CD4-positive, CD25-positive, alpha-beta regulatory T cell (primary cell): ENCODE data around the gene SNTB2. TPM values are rescaled to one million over a fixed set of nuclear protein-coding genes. Genes with fewer than 3 reads are reported as not detected.

ENCODE experiments used
- ATAC-seq, 2 donors: fragments of 150-1000 bp; cut with Tn5 transposase; one replicate each; pipeline ENCODE4 v1.10.0; 2021; ENCODE audit warnings: low read depth in 2 of 2, moderate number of reproducible peaks in 2 of 2, moderate library complexity in 1 of 2
- DNase-seq, 3 donors: peaks; one replicate each; pipeline versions ENCODE4 v3.0.0 to v3.0.0-alpha.2; 2012 to 2022; ENCODE audit warnings: mixed read lengths in 1 of 3
- H3K27ac ChIP-seq: one replicate; pipeline ENCODE4 v1.7.0; 2013; ENCODE audit warnings: mild to moderate bottlenecking, low read length; ENCODE audit not compliant: insufficient read depth, poor library complexity, severe bottlenecking
- H3K27me3 ChIP-seq: one replicate; pipeline ENCODE4 v1.7.0; 2013; ENCODE audit warnings: low read length; ENCODE audit not compliant: control insufficient read depth, insufficient read depth
- H3K36me3 ChIP-seq: one replicate; pipeline ENCODE4 v1.7.0; 2013; ENCODE audit warnings: mild to moderate bottlenecking, low read length, moderate library complexity; ENCODE audit not compliant: control insufficient read depth, insufficient read depth
- H3K4me1 ChIP-seq: 2 replicates; pipeline ENCODE4 v1.7.0; 2013; ENCODE audit warnings: mild to moderate bottlenecking, low read length; ENCODE audit not compliant: insufficient read depth, control insufficient read depth, poor library complexity, severe bottlenecking
- H3K4me3 ChIP-seq: one replicate; pipeline ENCODE4 v1.7.0; 2013; ENCODE audit warnings: low read depth, mild to moderate bottlenecking, low read length, moderate library complexity
- H3K9me3 ChIP-seq, 2 experiments: 1 replicate in 1 of 2; 2 replicates in 1 of 2; pipeline ENCODE4 v1.7.0; 2013; ENCODE audit warnings: low read length in 2 of 2, mild to moderate bottlenecking in 1 of 2, moderate library complexity in 1 of 2; ENCODE audit not compliant: control insufficient read depth in 2 of 2
- H3K27ac Mint-ChIP-seq, 3 donors: one replicate each; pipeline ENCODE4 v1.8.0; 2020 to 2022; ENCODE audit warnings: mild to moderate bottlenecking in 3 of 3, mixed read lengths in 3 of 3, moderate library complexity in 2 of 3
- H3K27me3 Mint-ChIP-seq: one replicate; pipeline ENCODE4 v1.8.0; 2022; ENCODE audit warnings: mild to moderate bottlenecking, mixed read lengths
- H3K36me3 Mint-ChIP-seq: one replicate; pipeline ENCODE4 v1.8.0; 2020; ENCODE audit warnings: mixed read lengths
- H3K4me1 Mint-ChIP-seq, 4 donors: one replicate each; pipeline ENCODE4 v1.8.0; 2020 to 2022; ENCODE audit warnings: mixed read lengths in 4 of 4, mild to moderate bottlenecking in 1 of 4
- H3K4me3 Mint-ChIP-seq, 4 donors: one replicate each; pipeline ENCODE4 v1.8.0; 2020 to 2022; ENCODE audit warnings: mild to moderate bottlenecking in 4 of 4, mixed read lengths in 4 of 4, moderate library complexity in 3 of 4
- H3K9me3 Mint-ChIP-seq, 7 donors: one replicate each; pipeline ENCODE4 v1.8.0; 2020 to 2022; ENCODE audit warnings: mixed read lengths in 7 of 7, mild to moderate bottlenecking in 3 of 7, moderate library complexity in 2 of 7
- polyA plus RNA-seq, 4 donors: library from polyadenylated mRNA; unstranded; fragments of 300-500 nt; fragmentation: Illumina TruSeq; gene quantifications; one replicate each; pipeline ENCODE4 v1.2.3, GENCODE V29; 2021
- total RNA-seq: library from RNA; stranded (reverse); gene quantifications from one replicate; pipeline ENCODE4 v1.2.3, GENCODE V29; 2022

SNTB2 gene
- total and polyA plus RNA-seq, 5 donors from 2014 or later: 5.9 to 25.9 (median 7.7) TPM

DNA sequence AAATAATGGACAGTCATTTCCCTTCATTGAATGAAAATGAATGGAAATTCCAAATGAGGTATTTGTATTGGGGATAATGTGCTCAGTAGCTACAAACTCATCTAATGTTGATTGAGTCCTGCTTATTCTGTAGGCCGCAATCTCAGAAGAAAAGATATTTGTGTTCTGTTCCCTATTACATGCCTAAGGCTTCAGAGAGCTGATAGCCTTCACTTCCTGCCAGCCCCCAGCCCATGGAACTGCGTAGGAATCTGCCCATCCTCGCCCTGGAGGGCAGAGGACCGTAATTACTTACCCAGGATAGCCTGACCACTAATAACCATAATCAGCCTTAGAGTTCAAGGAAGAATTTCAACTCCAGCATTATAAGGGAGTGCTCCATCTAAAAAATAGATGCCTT, 17.9 kb upstream of the SNTB2 start:
- H3K4me3 Mint-ChIP-seq: no peak overlapping the region
- H3K27ac Mint-ChIP-seq: no peak overlapping the region
- H3K36me3 Mint-ChIP-seq: peaks cover 37% of the 10 kb centered on the region
- Histone ChIP-seq H3K27me3 (no peaks in the 10 kb centered on the region), H3K27ac (no peak overlapping the region), H3K9me3 (no peaks in the 10 kb centered on the region), H3K36me3 (peaks cover 42% of the 10 kb centered on the region), H3K4me1 (peaks cover 16% of the 10 kb centered on the region), H3K4me3 (no peak overlapping the region)
- DNase-seq (no peak), ATAC-seq (no peak)
- no peaks in the 10 kb centered on the region for H3K9me3 Mint-ChIP-seq
- peaks cover 16 to 25% (median 21%) of the 10 kb centered on the region in 4 donors for H3K4me1 Mint-ChIP-seq
- H3K27me3 Mint-ChIP-seq: no peaks in the 10 kb centered on the region

DNA sequence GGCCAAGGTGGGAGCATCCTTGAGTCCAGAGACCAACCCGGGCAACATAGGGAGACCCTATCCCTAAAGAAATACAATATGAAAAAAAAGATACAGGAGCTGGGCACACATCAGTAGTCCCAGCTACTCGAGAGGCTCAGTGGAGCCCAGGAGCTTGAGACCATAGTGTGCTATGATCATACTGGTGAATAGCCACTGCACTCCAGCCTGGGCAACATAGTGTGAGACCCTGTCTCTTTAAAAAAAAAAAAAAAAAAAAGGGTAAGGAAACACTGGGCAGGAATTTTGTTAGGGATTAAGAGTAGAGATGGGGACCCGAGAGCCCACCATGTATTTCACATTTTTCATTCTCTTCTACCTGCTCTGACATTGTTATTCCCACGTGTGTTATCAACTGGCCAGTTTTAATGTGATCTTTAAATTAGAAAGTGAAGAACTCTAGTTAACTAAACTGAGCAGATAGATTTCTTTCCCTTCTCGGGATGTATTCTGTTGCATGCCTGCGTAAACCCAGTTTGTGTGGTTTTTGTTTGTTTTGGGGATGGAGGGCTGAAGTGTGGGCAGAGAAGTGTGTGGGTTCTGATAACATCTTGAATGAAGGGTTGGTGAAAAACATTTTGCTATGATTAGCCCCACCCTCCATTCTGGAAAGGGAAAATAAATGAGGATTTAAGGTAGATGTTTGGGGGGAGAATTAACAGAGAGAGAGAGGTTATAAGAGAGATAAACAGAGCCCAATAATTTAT, 17.2 kb upstream of the SNTB2 start:
- no peaks in the 10 kb centered on the region for H3K27me3 ChIP-seq
- Mint-ChIP-seq H3K9me3 (no peaks in the 10 kb centered on the region), H3K4me3 (no peak overlapping the region), H3K27ac (peak overlapping the region in 1 of 3 donors; percentile 45), H3K4me1 (peaks cover 16 to 24% (median 21%) of the 10 kb centered on the region in 4 donors), H3K36me3 (peaks cover 35% of the 10 kb centered on the region), H3K27me3 (no peaks in the 10 kb centered on the region)
- H3K4me3 ChIP-seq: no peak overlapping the region
- H3K36me3 ChIP-seq: peaks cover 39% of the 10 kb centered on the region
- H3K9me3 ChIP-seq: no peaks in the 10 kb centered on the region
- no peak for DNase-seq
- no peak overlapping the region for H3K27ac ChIP-seq
- no peak for ATAC-seq
- peaks cover 16% of the 10 kb centered on the region for H3K4me1 ChIP-seq

DNA sequence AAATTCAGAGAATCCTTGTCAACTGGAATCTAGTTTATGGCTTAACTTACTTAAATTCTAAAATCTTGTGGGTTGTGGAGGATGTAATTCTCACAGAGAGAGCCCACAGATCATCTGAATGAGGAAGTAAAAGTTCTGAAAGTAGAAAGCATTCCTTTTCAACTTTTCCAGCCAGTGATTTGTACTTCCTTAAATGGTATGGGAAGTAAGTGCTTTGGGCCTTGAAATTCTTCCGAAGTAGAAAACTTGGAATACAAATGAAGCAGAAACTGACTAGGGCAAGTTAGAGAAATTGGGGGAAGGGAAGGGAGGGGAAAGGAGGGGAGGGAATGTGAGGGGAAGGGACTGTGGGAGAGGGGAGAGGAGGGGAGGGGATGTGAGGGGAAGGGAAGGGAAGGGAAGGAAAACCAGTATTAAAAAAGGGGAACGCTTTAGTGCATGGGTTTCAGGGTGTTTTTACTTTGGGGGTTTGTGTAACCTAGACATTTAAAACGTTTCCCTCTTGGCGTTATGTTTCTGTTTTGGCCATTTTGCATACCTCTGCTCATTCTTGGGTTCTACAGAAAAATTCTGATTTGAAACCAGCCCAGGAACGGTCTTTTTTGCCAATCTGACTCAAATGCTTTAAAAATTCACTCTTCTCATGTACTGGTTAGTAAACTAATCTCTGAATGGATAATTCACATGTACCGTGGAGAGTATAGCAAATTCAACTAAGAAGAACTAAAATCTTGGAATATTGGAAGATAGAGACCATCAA, 15.5 kb upstream of the SNTB2 start:
- Mint-ChIP-seq H3K36me3 (peaks cover 28% of the 10 kb centered on the region), H3K27ac (peak overlapping the region in 1 of 3 donors; percentile 6), H3K4me3 (no peak overlapping the region), H3K9me3 (no peaks in the 10 kb centered on the region), H3K27me3 (no peaks in the 10 kb centered on the region), H3K4me1 (peaks cover 8 to 13% (median 10%) of the 10 kb centered on the region in 4 donors)
- Histone ChIP-seq H3K4me3 (no peak overlapping the region), H3K4me1 (peaks cover 7% of the 10 kb centered on the region), H3K27ac (no peak overlapping the region), H3K9me3 (no peaks in the 10 kb centered on the region), H3K36me3 (peaks cover 28% of the 10 kb centered on the region), H3K27me3 (no peaks in the 10 kb centered on the region)
- ATAC-seq: no peak
- DNase-seq: no peak

DNA sequence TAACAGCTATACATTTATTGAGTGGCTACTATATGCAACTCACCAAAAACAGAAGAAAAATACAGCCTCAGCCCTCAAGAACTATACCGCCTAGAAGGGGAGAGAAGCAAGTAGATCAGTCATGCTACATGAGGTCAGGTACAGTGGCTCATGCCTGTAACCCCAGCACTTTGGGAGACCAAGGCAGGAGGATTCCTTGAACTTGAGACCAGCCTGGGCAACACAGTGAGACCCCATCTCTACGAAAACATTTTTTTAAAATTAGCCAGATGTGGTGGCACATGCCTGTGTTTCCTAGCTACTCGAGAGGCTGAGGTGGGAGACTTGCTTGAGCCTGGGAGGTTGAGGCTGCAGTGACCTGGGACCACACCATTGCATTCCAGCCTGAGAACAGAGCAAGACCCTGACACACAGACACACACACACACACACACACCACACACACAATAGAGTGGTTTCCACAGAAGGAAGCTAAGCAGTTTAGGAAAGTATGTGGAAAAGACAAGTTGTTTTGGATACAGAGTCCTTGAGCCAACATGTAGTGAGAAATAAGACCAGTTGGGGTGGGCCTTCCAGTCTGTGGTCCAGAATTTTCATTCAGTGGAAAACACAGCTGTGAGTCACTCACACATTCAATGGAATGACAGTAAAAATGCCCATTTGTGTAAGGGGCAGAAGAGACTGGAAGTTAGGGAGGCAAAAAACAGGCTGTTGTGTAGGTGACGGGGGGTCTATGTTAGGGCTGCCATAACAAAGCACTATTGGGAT, 10.7 kb upstream of the SNTB2 start:
- no peak for ATAC-seq
- Histone ChIP-seq H3K9me3 (no peaks in the 10 kb centered on the region), H3K36me3 (no peaks in the 10 kb centered on the region), H3K27me3 (no peaks in the 10 kb centered on the region), H3K27ac (no peak overlapping the region), H3K4me1 (no peaks in the 10 kb centered on the region), H3K4me3 (no peak overlapping the region)
- H3K27ac Mint-ChIP-seq: no peak overlapping the region
- H3K36me3 Mint-ChIP-seq: peaks cover 7% of the 10 kb centered on the region
- H3K4me3 Mint-ChIP-seq: no peak overlapping the region
- H3K27me3 Mint-ChIP-seq: no peaks in the 10 kb centered on the region
- no peak for DNase-seq
- peaks cover 0 to 6% (median 4%) of the 10 kb centered on the region in 4 donors for H3K4me1 Mint-ChIP-seq
- H3K9me3 Mint-ChIP-seq: peaks cover 0 to 2% (median 0%) of the 10 kb centered on the region in 7 donors

DNA sequence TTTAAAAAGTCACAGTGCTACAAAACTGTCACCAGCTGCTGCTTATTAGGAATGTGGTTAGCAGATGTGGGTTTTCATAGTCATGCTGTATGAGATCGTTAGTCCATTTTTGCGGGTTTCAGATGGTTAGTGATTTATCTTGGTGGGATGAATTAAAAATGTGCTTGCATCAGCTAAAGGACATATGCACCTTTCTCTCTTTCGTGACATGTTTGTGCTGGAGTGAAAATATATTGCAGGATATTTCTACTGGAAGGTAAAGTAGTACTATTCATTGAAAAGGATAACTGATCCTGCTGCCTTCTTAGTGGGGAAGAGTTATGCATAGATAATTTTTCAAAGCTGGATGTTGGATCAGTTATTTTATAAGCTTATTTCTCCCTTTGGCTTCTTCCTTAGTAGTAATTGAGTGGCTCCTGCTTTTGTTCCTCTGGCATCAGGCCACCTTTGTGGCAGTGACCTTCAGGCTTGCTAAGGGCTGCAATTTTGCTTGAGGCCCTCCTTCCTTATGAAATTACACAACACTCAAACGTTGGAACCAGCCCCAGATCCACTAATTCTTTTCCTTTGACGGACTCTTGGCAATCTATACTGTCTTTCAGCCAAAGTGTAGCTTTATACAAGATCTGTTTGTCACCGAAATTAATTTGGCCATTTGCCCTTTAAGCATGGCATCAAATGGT, 7.5 kb upstream of the SNTB2 start:
- H3K9me3 ChIP-seq: no peaks in the 10 kb centered on the region
- DNase-seq (no peak), ATAC-seq (no peak)
- no peaks in the 10 kb centered on the region for H3K4me1 ChIP-seq
- no peaks in the 10 kb centered on the region for H3K36me3 ChIP-seq
- Mint-ChIP-seq H3K27ac (no peak overlapping the region), H3K27me3 (no peaks in the 10 kb centered on the region), H3K36me3 (peaks cover 3% of the 10 kb centered on the region), H3K9me3 (peaks cover 0 to 2% (median 0%) of the 10 kb centered on the region in 7 donors), H3K4me1 (no peaks in the 10 kb centered on the region), H3K4me3 (no peak overlapping the region)
- no peaks in the 10 kb centered on the region for H3K27me3 ChIP-seq
- no peak overlapping the region for H3K4me3 ChIP-seq
- H3K27ac ChIP-seq: no peak overlapping the region

DNA sequence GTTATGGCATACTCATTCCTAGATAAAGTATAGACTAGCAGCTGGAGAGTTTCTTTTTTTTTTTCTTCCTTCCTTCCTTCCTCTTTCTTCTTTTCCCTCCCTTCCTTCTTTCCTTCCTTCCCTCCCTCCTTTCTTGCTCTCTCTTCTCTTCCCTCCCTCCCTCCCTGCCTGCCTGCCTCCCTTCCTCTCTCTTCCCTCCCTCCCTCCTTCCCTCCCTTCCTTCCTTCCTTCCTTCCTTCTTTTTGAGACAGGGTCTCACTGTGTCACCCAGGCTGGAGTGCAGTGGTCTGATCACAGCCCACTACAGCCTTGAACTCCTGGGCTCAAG, 7.0 kb upstream of the SNTB2 start:
- H3K36me3 Mint-ChIP-seq: peaks cover 3% of the 10 kb centered on the region
- peaks cover 0 to 3% (median 0%) of the 10 kb centered on the region in 4 donors for H3K4me1 Mint-ChIP-seq
- H3K27me3 ChIP-seq: no peaks in the 10 kb centered on the region
- no peak overlapping the region for H3K27ac ChIP-seq
- peaks cover 0 to 2% (median 0%) of the 10 kb centered on the region in 7 donors for H3K9me3 Mint-ChIP-seq
- no peaks in the 10 kb centered on the region for H3K27me3 Mint-ChIP-seq
- no peaks in the 10 kb centered on the region for H3K9me3 ChIP-seq
- H3K27ac Mint-ChIP-seq: peak overlapping the region in 1 of 3 donors; percentile 76
- no peaks in the 10 kb centered on the region for H3K36me3 ChIP-seq
- no peak overlapping the region for H3K4me3 ChIP-seq
- no peak overlapping the region for H3K4me3 Mint-ChIP-seq
- peaks cover 4% of the 10 kb centered on the region for H3K4me1 ChIP-seq
- ATAC-seq: no peak
- no peak for DNase-seq

DNA sequence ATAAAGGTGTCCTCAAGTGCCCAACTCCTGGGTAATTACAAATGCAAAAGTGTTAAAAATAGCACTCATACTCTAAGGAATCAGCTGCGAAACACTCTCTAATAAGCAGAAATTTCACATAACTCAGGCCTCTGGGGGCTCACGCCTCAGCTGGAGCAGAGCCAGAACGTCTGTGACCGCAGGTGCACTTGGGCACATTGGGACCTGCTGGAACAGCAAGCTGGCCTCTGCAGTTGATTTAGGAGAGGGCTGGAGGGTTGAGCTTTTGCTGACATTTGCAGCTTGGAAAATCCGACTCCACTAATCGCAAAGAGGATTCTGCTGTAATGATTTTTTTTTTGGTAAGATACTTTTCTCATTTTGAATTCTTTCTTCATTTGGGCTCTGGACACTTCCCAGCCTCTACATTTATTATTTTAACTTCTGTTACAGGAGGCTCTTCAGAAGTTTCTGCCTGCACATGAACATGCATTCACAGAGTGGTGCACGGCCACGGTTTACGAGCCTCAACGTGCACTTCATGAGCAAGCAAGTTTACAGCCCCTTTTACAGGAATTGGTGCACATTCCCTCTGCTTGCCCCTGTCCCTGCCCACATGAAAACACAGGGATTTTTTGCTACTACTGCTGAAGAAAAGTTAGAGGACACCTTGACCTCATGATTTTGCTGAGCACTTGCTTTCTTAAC, 4.1 kb upstream of the SNTB2 start:
- peaks cover 18% of the 10 kb centered on the region for H3K4me1 ChIP-seq
- H3K4me3 Mint-ChIP-seq: no peak overlapping the region
- H3K27ac Mint-ChIP-seq: no peak overlapping the region
- H3K4me1 Mint-ChIP-seq: peaks cover under 1 to 16% (median 9%) of the 10 kb centered on the region in 4 donors
- H3K27me3 ChIP-seq: no peaks in the 10 kb centered on the region
- peaks cover 0 to 2% (median 0%) of the 10 kb centered on the region in 7 donors for H3K9me3 Mint-ChIP-seq
- peaks cover 4% of the 10 kb centered on the region for H3K27me3 Mint-ChIP-seq
- no peak overlapping the region for H3K4me3 ChIP-seq
- no peaks in the 10 kb centered on the region for H3K36me3 ChIP-seq
- DNase-seq (no peak), ATAC-seq (no peak)
- H3K9me3 ChIP-seq: no peaks in the 10 kb centered on the region
- no peaks in the 10 kb centered on the region for H3K36me3 Mint-ChIP-seq
- H3K27ac ChIP-seq: no peak overlapping the region
